HFFc6 (cell line): Measurements from ENCODE around the gene DDI2. TPM values are rescaled to one million over a fixed set of nuclear protein-coding genes. Genes with fewer than 3 reads are reported as not detected.

Experiments
- DNase-seq: peaks from one replicate; pipeline ENCODE4 v3.0.0-alpha.2; 2018
- H3K27ac Mint-ChIP-seq: 2 replicates; pipeline ENCODE4 v1.8.0; 2020; ENCODE audit warnings: mild to moderate bottlenecking, mixed read lengths
- H3K27me3 Mint-ChIP-seq: 2 replicates; pipeline ENCODE4 v1.8.0; 2021; ENCODE audit warnings: mild to moderate bottlenecking, moderate library complexity, mixed read lengths; ENCODE audit not compliant: insufficient read depth
- H3K36me3 Mint-ChIP-seq: 2 replicates; pipeline ENCODE4 v1.8.0; 2021; ENCODE audit warnings: low read depth, mixed read lengths
- H3K4me1 Mint-ChIP-seq: 2 replicates; pipeline ENCODE4 v1.8.0; 2020; ENCODE audit warnings: low read depth, mixed read lengths
- H3K4me3 Mint-ChIP-seq: 2 replicates; pipeline ENCODE4 v1.8.0; 2020; ENCODE audit warnings: mild to moderate bottlenecking, moderate library complexity, mixed read lengths
- H3K9me3 Mint-ChIP-seq: 2 replicates; pipeline ENCODE4 v1.8.0; 2020; ENCODE audit warnings: mild to moderate bottlenecking, mixed read lengths
- CTCF ChIP-seq: fragments of 200-600 bp; sonication (generic); IDR thresholded peaks from 2 replicates; pipeline ENCODE4 v1.5.0; 2021; ENCODE audit warnings: antibody characterized with exemption, mild to moderate bottlenecking
- total RNA-seq, 6 experiments: library from RNA; stranded (reverse); fragmentation: NEBNext Ultra II Directional; extraction: Animal tissue kit (Norgen Biotek cat#: 25700); gene quantifications; 2 replicates in 1 of 6; 3 replicates in 5 of 6; pipeline ENCODE4 v1.2.3, GENCODE V29; 2021

DDI2 gene
- total RNA-seq, 6 experiments from 2014 or later = 11.6 to 15.3 (median 13.3) TPM

- Mint-ChIP-seq H3K4me1 (no peaks in the 10 kb centered on the region; the same call in 1 of the 2 replicates), H3K27me3 (no peaks in the 10 kb centered on the region), H3K27ac (no peak overlapping the region), H3K36me3 (peaks cover 46% of the 10 kb centered on the region), H3K4me3 (no peak overlapping the region), H3K9me3 (no peaks in the 10 kb centered on the region)
- no peak for TF ChIP-seq CTCF
- DNase-seq = no peak
Observed at GRCh38 chr1:15660151-15660550, 42.9 kb downstream of the DDI2 start.

GRCh38 chr1:15662477-15662876, 45.2 kb downstream of the DDI2 start:
- Mint-ChIP-seq H3K9me3 (no peaks in the 10 kb centered on the region), H3K27me3 (no peaks in the 10 kb centered on the region), H3K27ac (no peak overlapping the region), H3K4me3 (no peak overlapping the region), H3K4me1 (peaks cover 6% of the 10 kb centered on the region), H3K36me3 (peaks cover 40% of the 10 kb centered on the region)
- DNase-seq = no peak
- TF ChIP-seq CTCF = no peak

- H3K36me3 Mint-ChIP-seq = peaks cover 39% of the 10 kb centered on the region
- no peak overlapping the region for H3K27ac Mint-ChIP-seq
- no peak overlapping the region for H3K4me3 Mint-ChIP-seq
- H3K9me3 Mint-ChIP-seq = no peaks in the 10 kb centered on the region
- no peak for TF ChIP-seq CTCF
- no peak for DNase-seq
- no peaks in the 10 kb centered on the region for H3K27me3 Mint-ChIP-seq
- peaks cover 16% of the 10 kb centered on the region for H3K4me1 Mint-ChIP-seq
Observed at GRCh38 chr1:15663925-15664324, 46.7 kb downstream of the DDI2 start.

- peaks cover 14% of the 10 kb centered on the region for H3K36me3 Mint-ChIP-seq
- no peak for TF ChIP-seq CTCF
- peaks cover 16% of the 10 kb centered on the region for H3K4me1 Mint-ChIP-seq
- H3K27me3 Mint-ChIP-seq = no peaks in the 10 kb centered on the region
- DNase-seq = no peak
- no peaks in the 10 kb centered on the region for H3K9me3 Mint-ChIP-seq
- H3K4me3 Mint-ChIP-seq = no peak overlapping the region
- no peak overlapping the region; the same call in 1 of the 2 replicates for H3K27ac Mint-ChIP-seq
Observed at GRCh38 chr1:15667362-15667761, 50.1 kb downstream of the DDI2 start.

- H3K9me3 Mint-ChIP-seq = no peaks in the 10 kb centered on the region
- no peak for TF ChIP-seq CTCF
- no peaks in the 10 kb centered on the region for H3K27me3 Mint-ChIP-seq
- peaks cover 16% of the 10 kb centered on the region for H3K4me1 Mint-ChIP-seq
- no peak overlapping the region for H3K4me3 Mint-ChIP-seq
- no peak for DNase-seq
- peaks cover 8% of the 10 kb centered on the region; the same call in 1 of the 2 replicates for H3K36me3 Mint-ChIP-seq
- no peak overlapping the region for H3K27ac Mint-ChIP-seq
Observed at GRCh38 chr1:15668089-15668754, 51.0 kb downstream of the DDI2 start.
